Amygdala (tissue), 56 donors: Measurements from ENCODE around the gene ETNK2.

ENCODE experiments used
- DNase-seq, 56 donors: peaks; one replicate each; lab custom pipeline; 2025; lab: John Stamatoyannopoulos, UW

The ETNK2 gene

DNA sequence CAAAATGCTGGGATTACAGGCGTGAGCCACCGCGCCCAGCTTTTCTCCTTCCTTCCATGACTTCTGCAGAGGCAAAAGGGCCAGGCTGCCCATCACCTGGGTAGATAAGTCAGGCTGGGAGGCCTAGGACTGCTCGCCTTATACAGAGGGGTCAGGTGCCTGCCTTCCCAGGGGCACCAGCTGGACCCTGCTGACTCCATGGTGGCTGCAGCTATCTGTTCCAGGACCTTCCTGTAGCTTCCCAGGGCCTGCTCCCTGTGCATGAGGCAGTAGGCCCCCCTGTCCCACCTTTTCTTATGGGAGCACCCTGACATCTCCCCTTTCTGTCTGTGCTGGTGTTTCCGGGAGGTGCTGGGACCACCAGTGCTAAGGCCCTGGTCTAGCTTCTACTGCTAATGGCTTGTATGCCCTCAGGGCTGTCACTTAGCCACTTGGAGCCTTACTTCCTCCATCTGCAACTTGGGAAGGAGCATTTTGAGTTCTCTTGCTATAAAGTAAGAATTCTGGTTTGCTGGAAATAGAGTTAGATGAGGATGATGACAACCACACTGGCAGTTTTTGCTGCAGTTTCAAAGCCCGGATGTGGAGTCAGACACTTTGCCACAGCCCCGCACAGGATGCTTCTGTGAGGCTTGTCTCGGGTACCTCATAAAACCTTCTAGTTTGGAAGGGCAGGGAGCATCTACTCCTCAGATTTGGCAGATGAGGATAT, 64.5 kb downstream of the ETNK2 start:
- DNase-seq, result no peak

DNA sequence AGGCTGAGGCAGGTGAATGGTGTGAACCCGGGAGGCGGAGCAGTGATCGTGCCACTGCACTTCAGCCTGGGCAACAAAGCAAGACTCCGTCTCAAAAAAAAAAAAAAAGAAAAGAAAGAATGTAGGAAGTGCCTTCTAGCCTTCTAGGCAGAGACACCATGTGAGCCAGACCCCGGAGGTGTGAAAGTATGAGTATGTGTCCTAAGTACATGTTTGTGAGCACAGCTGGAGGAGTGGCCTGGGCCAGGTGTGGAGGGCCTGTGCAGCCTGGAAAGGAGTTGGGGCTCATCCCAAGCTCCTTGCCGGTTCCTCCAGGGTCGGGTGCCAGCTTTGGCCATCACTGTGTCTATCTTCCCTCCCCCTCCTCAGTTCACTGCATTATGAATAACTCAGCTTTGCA, 66.0 kb downstream of the ETNK2 start:
- DNase-seq, result no peak

DNA sequence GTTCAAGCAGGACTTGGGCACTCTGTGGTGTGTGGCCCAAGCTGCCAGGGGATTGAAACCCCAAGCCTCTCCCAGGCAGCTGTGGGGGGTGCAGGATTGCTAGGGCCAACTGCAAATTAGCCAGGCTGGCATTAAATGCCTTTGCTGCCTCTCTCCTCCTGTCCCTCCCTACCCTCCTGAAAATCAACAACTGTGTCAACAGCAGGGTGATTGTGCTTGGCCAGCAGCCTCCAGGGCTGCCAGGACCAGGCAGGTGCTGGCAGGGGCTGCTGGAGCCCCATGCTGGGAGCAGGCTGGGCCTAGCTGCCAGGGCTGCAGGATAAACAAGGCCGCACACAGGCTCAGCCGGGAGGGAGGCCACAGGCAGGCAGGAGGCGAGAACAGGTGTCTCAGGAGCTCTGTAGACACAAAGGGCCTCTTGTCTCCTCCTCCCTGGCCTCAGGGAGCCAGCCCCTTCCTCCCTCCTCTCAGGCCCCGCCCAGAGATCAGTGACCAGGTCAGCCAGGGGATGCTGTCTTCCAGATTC, 67.5 kb downstream of the ETNK2 start:
- DNase-seq, result peak in 37 of 56 donors; percentile 8 to 75 (median 51)

DNA sequence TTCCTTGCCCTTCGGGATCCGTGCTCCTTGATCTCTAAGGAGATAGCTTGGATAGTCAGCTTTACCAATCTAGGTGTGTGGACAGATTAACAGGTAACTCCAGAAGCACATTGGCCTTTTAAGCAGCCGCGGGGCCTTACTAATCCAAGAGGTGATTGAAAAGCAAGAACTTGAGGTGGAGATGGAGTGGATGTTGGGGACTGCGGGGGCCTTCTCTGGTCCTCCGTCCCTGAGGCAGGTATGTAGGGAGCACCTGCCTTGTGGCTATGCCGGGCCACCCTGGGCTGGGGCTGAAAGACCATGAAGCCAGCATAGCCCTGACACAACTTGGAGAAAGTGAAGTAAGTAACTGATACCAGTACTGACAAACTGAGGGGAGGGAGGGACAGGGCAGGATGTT, 68.4 kb downstream of the ETNK2 start:
- no peak for DNase-seq

DNA sequence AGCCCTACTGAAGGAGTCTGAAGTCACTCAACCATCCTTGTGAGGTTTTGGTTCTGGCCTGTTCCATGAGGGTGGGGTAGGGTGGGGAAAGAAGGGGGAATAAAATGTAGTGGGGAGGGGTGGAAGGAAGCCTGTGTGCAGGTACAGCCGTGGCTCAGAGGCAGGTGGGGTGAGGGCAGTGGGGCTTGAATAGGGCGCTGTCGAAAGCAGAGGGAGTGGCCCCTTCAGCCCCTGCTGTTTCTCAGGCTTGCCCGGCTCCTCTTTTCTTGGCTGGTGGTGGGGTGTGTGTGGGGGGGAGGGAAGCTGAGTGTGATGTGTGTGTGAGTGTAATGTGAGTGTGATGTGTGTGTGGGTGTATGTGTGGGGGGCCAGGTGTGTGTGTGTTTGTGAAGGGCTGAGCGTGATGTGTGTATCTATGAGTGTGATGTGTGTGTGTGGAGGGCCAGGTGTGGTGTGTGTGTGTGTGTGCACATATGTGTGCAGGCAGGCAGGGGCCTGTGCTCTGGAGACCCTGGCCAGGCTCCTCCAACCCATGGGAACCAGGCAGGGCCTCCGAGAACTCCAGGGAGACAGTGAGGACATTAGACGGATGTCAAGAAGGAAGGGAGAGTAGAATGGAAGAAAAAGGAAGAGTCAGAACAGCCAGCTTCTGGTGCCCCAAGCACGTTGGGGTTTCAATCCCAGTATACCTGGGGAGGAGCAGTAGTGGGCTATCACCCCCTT, 69.9 kb downstream of the ETNK2 start:
- no peak for DNase-seq

DNA sequence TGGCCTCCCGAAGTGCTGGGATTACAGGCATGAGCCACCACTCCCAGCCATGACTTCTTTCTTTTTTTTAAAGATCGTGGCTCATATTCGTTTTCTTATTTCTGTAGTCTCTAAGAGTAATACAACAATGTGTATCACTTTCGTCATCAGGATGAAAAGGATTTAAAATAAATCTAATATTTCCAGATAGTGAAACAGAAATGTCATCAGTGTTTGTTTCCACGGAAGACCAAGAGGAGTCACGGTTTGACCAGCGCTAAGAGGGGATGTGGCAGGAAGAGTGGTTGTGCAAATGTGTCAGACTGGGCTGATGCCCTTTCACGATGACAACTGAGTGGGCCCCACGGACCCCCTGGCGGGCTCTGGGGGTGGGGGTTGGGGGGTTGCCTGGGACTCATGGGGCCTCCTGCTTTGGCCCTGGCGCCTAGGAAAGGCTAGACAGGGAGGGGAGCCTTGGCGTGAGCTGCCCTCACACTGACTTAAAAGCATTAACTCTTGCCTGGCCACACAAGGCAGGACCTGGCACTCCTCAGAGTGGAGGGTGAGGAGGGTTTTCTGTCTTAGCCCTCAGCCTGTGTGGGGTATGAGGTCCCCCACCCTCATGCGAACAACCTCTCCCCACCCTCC, 70.6 kb downstream of the ETNK2 start:
- DNase-seq, result no peak
